H9 (cell line): Measurements from ENCODE around the gene RCSD1. TPM values are rescaled to one million over a fixed set of nuclear protein-coding genes. Genes with fewer than 3 reads are reported as not detected.

Source experiments
- DNase-seq: peaks from one replicate; pipeline ENCODE4 v3.0.0-alpha.2; 2017
- H2AFZ ChIP-seq: one replicate; pipeline ENCODE4 v1.6.1; 2013; ENCODE audit warnings: mild to moderate bottlenecking, low read length, control low read depth, moderate library complexity
- H2AK5ac ChIP-seq: 2 replicates; pipeline ENCODE4 v1.6.1; 2013; ENCODE audit warnings: low read length, control low read depth, mixed read lengths; ENCODE audit not compliant: insufficient read length
- H2BK120ac ChIP-seq: one replicate; pipeline ENCODE4 v1.6.1; 2013; ENCODE audit warnings: low read depth, mild to moderate bottlenecking, low read length, control low read depth, inconsistent platforms; ENCODE audit not compliant: poor library complexity, severe bottlenecking
- H2BK12ac ChIP-seq: 2 replicates; pipeline ENCODE4 v1.6.1; 2013; ENCODE audit warnings: low read length, control low read depth, mixed read lengths, low read depth; ENCODE audit not compliant: insufficient read length
- H2BK15ac ChIP-seq: 2 replicates; pipeline ENCODE4 v1.6.1; 2013; ENCODE audit warnings: low read depth, low read length, control low read depth
- H2BK20ac ChIP-seq: one replicate; pipeline ENCODE4 v1.6.1; 2013; ENCODE audit warnings: low read depth, mild to moderate bottlenecking, low read length, control low read depth, inconsistent platforms; ENCODE audit not compliant: poor library complexity, severe bottlenecking
- H2BK5ac ChIP-seq: 2 replicates; pipeline ENCODE4 v1.6.1; 2013; ENCODE audit warnings: low read length, control low read depth, mixed read lengths; ENCODE audit not compliant: insufficient read length
- H3K14ac ChIP-seq: 2 replicates; pipeline ENCODE4 v1.6.1; 2013; ENCODE audit warnings: low read length, control low read depth; ENCODE audit not compliant: insufficient read depth
- H3K18ac ChIP-seq: 2 replicates; pipeline ENCODE4 v1.6.1; 2013; ENCODE audit warnings: low read depth, mild to moderate bottlenecking, mixed read lengths, low read length, control low read depth; ENCODE audit not compliant: insufficient read length
- H3K23ac ChIP-seq: 2 replicates; pipeline ENCODE4 v1.6.1; 2013; ENCODE audit warnings: low read length, control low read depth, mixed read lengths, low read depth; ENCODE audit not compliant: insufficient read length
- H3K23me2 ChIP-seq: 2 replicates; pipeline ENCODE4 v1.6.1; 2013; ENCODE audit warnings: low read depth, mild to moderate bottlenecking, mixed read lengths, low read length, control low read depth; ENCODE audit not compliant: insufficient read length, poor library complexity, severe bottlenecking
- H3K27ac ChIP-seq: 2 replicates; pipeline ENCODE4 v1.5.1; 2013; ENCODE audit warnings: low read length, control low read depth, mixed read lengths, low read depth; ENCODE audit not compliant: insufficient read length
- H3K27me3 ChIP-seq: 2 replicates; pipeline ENCODE4 v1.6.1; 2013; ENCODE audit warnings: low read length, control low read depth, inconsistent platforms; ENCODE audit not compliant: insufficient read depth
- H3K4ac ChIP-seq: 2 replicates; pipeline ENCODE4 v1.6.1; 2013; ENCODE audit warnings: low read depth, mild to moderate bottlenecking, control low read depth, inconsistent platforms, low read length, moderate library complexity
- H3K4me1 ChIP-seq: 2 replicates; pipeline ENCODE4 v1.6.1; 2013; ENCODE audit warnings: low read length, control low read depth, inconsistent platforms; ENCODE audit not compliant: insufficient read depth
- H3K4me2 ChIP-seq: 2 replicates; pipeline ENCODE4 v1.6.1; 2013; ENCODE audit warnings: low read length, control low read depth, mixed read lengths; ENCODE audit not compliant: insufficient read length, insufficient read depth
- H3K56ac ChIP-seq: 2 replicates; pipeline ENCODE4 v1.6.1; 2013; ENCODE audit warnings: low read depth, mild to moderate bottlenecking, mixed read lengths, low read length, control low read depth; ENCODE audit not compliant: insufficient read length
- H3K79me1 ChIP-seq: 2 replicates; pipeline ENCODE4 v1.6.1; 2013; ENCODE audit warnings: low read depth, mild to moderate bottlenecking, moderate library complexity, low read length, control low read depth, inconsistent platforms; ENCODE audit not compliant: insufficient read depth, poor library complexity, severe bottlenecking
- H3K79me2 ChIP-seq: 2 replicates; pipeline ENCODE4 v1.6.1; 2013; ENCODE audit warnings: low read length, control low read depth, inconsistent platforms; ENCODE audit not compliant: insufficient read depth
- H3K9ac ChIP-seq: 2 replicates; pipeline ENCODE4 v1.6.1; 2013; ENCODE audit warnings: low read length, control low read depth, mixed read lengths; ENCODE audit not compliant: insufficient read length; ENCODE audit errors: extremely low read depth
- H3K9me3 ChIP-seq: one replicate; pipeline ENCODE4 v1.6.1; 2013; ENCODE audit warnings: low read depth, low read length, inconsistent platforms; ENCODE audit not compliant: control insufficient read depth
- H3T11ph ChIP-seq: one replicate; pipeline ENCODE4 v1.6.1; 2013; ENCODE audit warnings: mild to moderate bottlenecking, low read length, control low read depth, inconsistent platforms
- H4K20me1 ChIP-seq: one replicate; pipeline ENCODE4 v1.6.1; 2013; ENCODE audit not compliant: control insufficient read depth, insufficient read length, insufficient read depth
- H4K5ac ChIP-seq: 2 replicates; pipeline ENCODE4 v1.6.1; 2013; ENCODE audit warnings: low read depth, mild to moderate bottlenecking, mixed read lengths, low read length, control low read depth; ENCODE audit not compliant: insufficient read length
- H4K8ac ChIP-seq: replicated peaks from 2 replicates; pipeline ENCODE4 v1.6.1; 2013; ENCODE audit warnings: low read length, control low read depth, mixed read lengths, low read depth; ENCODE audit not compliant: insufficient read length
- H4K91ac ChIP-seq: 2 replicates; pipeline ENCODE4 v1.6.1; 2013; ENCODE audit warnings: low read depth, mild to moderate bottlenecking, moderate library complexity, mixed read lengths, low read length, control low read depth; ENCODE audit not compliant: insufficient read length
- H3K27ac Mint-ChIP-seq, 3 experiments: 2 replicates in 2 of 3; 3 replicates in 1 of 3; pipeline ENCODE4 v1.8.0; 2020 to 2021; ENCODE audit warnings: mixed read lengths in 3 of 3, mild to moderate bottlenecking in 1 of 3, moderate library complexity in 1 of 3
- H3K27me3 Mint-ChIP-seq: 2 replicates; pipeline ENCODE4 v1.8.0; 2021; ENCODE audit warnings: low read depth, mild to moderate bottlenecking, moderate library complexity, mixed read lengths
- H3K36me3 Mint-ChIP-seq, 3 experiments: 2 replicates in 2 of 3; 3 replicates in 1 of 3; pipeline ENCODE4 v1.8.0; 2020 to 2021; ENCODE audit warnings: low read depth in 3 of 3, mixed read lengths in 3 of 3; ENCODE audit not compliant: insufficient read depth in 1 of 3
- H3K4me1 Mint-ChIP-seq, 2 experiments: 2 replicates each; pipeline ENCODE4 v1.8.0; 2020; ENCODE audit warnings: mixed read lengths in 2 of 2
- H3K4me3 Mint-ChIP-seq, 2 experiments: 2 replicates in 1 of 2; 3 replicates in 1 of 2; pipeline ENCODE4 v1.8.0; 2020 to 2021; ENCODE audit warnings: mild to moderate bottlenecking in 2 of 2, mixed read lengths in 2 of 2, moderate library complexity in 1 of 2
- H3K9me3 Mint-ChIP-seq, 2 experiments: 2 replicates in 1 of 2; 3 replicates in 1 of 2; pipeline ENCODE4 v1.8.0; 2020; ENCODE audit warnings: mild to moderate bottlenecking in 2 of 2, mixed read lengths in 2 of 2, moderate library complexity in 1 of 2
- WGBS: extraction: QIAGEN DNeasy Blood & Tissue Kit; methylation state at CpG from one replicate; pipeline ENCODE4 v1.1.7; 2013; ENCODE audit warnings: missing lambda C conversion rate, low lambda C conversion rate, mixed read lengths; ENCODE audit not compliant: insufficient read length; ENCODE audit errors: extremely low coverage; 5-methylcytosine and 5-hydroxymethylcytosine counted together
- total RNA-seq: library from RNA; stranded (reverse); gene quantifications from 2 replicates; pipeline ENCODE4 v1.2.1, GENCODE V29; 2021
- TF ChIP-seq, protein P1 (sequence below): fragments of 200-600 bp; sonication (generic); conservative IDR thresholded peaks from 3 replicates; pipeline ENCODE4 v1.8.0; 2021; ENCODE audit warnings: antibody characterized with exemption, mild to moderate bottlenecking

RCSD1 gene
- total RNA-seq, 1 experiment from 2014 or later, result 0.13 TPM

DNA sequence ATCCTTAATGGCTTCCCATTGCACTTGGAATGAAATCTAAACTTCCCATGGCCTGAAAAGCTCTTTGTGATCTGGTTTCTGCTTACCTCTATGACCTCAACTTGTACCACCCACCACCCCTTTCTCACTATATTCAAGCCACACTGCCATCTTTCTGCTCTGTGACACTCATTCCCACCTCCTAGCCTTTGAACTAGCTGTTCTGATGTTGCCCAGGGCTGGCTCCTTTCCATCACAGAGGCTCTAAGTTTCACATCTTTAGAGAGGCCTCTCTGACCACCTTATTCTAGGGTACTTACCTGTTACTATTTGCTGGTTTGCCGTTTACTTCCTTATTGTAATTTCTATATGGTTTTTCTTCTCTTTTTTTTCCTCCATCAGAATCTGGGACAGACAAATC, 96.0 kb downstream of the RCSD1 start:
- H3K27ac Mint-ChIP-seq, result peak overlapping the region in 1 of 3 experiments; percentile 67; a peak in 1 of 7 replicates
- H3K4me3 Mint-ChIP-seq, result no peak overlapping the region; a peak in 1 of 5 replicates
- WGBS, result no CpG with 5 or more reads among the region's 1 CpG
- no peak overlapping the region for H3K27ac ChIP-seq
- peaks cover 37% of the 10 kb centered on the region in 2 experiments for H3K4me1 Mint-ChIP-seq
- H3K4ac ChIP-seq, result no peak overlapping the region
- no peak overlapping the region for H3K4me2 ChIP-seq
- H3K9me3 ChIP-seq, result no peaks in the 10 kb centered on the region
- no peaks in the 10 kb centered on the region for H4K20me1 ChIP-seq
- H4K8ac ChIP-seq, result no peak overlapping the region
- H3K27me3 Mint-ChIP-seq, result peaks cover under 1% of the 10 kb centered on the region; the same call in 1 of the 2 replicates
- H3K27me3 ChIP-seq, result no peaks in the 10 kb centered on the region
- H3K23me2 ChIP-seq, result peaks cover 7% of the 10 kb centered on the region
- no peak overlapping the region for H3T11ph ChIP-seq
- H2AFZ ChIP-seq, result no peak overlapping the region
- H3K23ac ChIP-seq, result no peak overlapping the region
- H3K18ac ChIP-seq, result no peak overlapping the region
- no peak overlapping the region for H2BK120ac ChIP-seq
- no peak overlapping the region for H2BK15ac ChIP-seq
- H3K36me3 Mint-ChIP-seq, result peaks cover 15 to 21% (median 20%) of the 10 kb centered on the region in 3 experiments
- H2BK12ac ChIP-seq, result no peak overlapping the region
- peaks cover 20% of the 10 kb centered on the region; the same call in 1 of the 2 replicates for H3K79me2 ChIP-seq
- no peak overlapping the region for H3K14ac ChIP-seq
- H3K9ac ChIP-seq, result no peak overlapping the region
- H2AK5ac ChIP-seq, result no peak overlapping the region
- H4K5ac ChIP-seq, result no peak overlapping the region
- H4K91ac ChIP-seq, result no peak overlapping the region
- H2BK20ac ChIP-seq, result no peak overlapping the region
- peaks cover 3% of the 10 kb centered on the region for H3K79me1 ChIP-seq
- no peaks in the 10 kb centered on the region for H3K9me3 Mint-ChIP-seq
- no peak overlapping the region for H3K56ac ChIP-seq
- TF ChIP-seq, protein P1, sequence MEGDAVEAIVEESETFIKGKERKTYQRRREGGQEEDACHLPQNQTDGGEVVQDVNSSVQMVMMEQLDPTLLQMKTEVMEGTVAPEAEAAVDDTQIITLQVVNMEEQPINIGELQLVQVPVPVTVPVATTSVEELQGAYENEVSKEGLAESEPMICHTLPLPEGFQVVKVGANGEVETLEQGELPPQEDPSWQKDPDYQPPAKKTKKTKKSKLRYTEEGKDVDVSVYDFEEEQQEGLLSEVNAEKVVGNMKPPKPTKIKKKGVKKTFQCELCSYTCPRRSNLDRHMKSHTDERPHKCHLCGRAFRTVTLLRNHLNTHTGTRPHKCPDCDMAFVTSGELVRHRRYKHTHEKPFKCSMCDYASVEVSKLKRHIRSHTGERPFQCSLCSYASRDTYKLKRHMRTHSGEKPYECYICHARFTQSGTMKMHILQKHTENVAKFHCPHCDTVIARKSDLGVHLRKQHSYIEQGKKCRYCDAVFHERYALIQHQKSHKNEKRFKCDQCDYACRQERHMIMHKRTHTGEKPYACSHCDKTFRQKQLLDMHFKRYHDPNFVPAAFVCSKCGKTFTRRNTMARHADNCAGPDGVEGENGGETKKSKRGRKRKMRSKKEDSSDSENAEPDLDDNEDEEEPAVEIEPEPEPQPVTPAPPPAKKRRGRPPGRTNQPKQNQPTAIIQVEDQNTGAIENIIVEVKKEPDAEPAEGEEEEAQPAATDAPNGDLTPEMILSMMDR, result no peak
- H3K4me1 ChIP-seq, result peaks cover 4% of the 10 kb centered on the region
- DNase-seq, result no peak
- H2BK5ac ChIP-seq, result no peak overlapping the region
